OCI-LY3 (cell line): ENCODE results near the gene ZNF555.

Experiments used
- CTCF ChIP-seq: fragments of 200-600, 300-600 bp; sonication (generic); IDR thresholded peaks from 2 replicates; pipeline ENCODE4 v1.5.1; 2014; ENCODE audit warnings: antibody characterized with exemption, low read length, low read depth
- EZH2phosphoT487 ChIP-seq: fragments of 200-600 bp; shearing (Covaris generic); IDR thresholded peaks from 2 replicates; pipeline ENCODE4 v1.6.1; 2018; ENCODE audit warnings: antibody characterized with exemption, mixed run types, low read depth

GRCh38 chr19:2799273-2800020 lies 41.8 kb upstream of the ZNF555 start:
- TF ChIP-seq CTCF (no peak), EZH2phosphoT487 (no peak)
